ENCODE measurements around the gene C6orf62.
"Not testable (repeated sequence)": the region's sequence is repeated elsewhere in the genome, so short reads cannot be mapped to it uniquely, and the experiment has no call there.

GRCh38 chr6:24764833-24765828, 46.2 kb upstream of the C6orf62 start:
- TF ChIP-seq, protein P1, sequence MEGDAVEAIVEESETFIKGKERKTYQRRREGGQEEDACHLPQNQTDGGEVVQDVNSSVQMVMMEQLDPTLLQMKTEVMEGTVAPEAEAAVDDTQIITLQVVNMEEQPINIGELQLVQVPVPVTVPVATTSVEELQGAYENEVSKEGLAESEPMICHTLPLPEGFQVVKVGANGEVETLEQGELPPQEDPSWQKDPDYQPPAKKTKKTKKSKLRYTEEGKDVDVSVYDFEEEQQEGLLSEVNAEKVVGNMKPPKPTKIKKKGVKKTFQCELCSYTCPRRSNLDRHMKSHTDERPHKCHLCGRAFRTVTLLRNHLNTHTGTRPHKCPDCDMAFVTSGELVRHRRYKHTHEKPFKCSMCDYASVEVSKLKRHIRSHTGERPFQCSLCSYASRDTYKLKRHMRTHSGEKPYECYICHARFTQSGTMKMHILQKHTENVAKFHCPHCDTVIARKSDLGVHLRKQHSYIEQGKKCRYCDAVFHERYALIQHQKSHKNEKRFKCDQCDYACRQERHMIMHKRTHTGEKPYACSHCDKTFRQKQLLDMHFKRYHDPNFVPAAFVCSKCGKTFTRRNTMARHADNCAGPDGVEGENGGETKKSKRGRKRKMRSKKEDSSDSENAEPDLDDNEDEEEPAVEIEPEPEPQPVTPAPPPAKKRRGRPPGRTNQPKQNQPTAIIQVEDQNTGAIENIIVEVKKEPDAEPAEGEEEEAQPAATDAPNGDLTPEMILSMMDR (IDR thresholded peaks at IDR 0.05) = not testable (repeated sequence)
- not testable (repeated sequence) for TF ChIP-seq EZH2 (IDR thresholded peaks at IDR 0.05; ENCODE audit: borderline replicate concordance, insufficient read depth, low read depth, low read length, poor library complexity, severe bottlenecking)
